Caco-2 (cell line): ENCODE measurements around the gene SPTB. TPM values are rescaled to one million over a fixed set of nuclear protein-coding genes. Genes with fewer than 3 reads are reported as not detected.

Experiments used
- BruUV-seq: library from RNA; stranded (reverse); fragments of 400-500 nt; replicated peaks from 2 replicates; lab custom pipeline; 2021; lab: Mats Ljungman, UMichigan
- CTCF ChIA-PET: fragments of 300-600 bp; sonication (Branson Sonifier 250); formaldehyde crosslinking; loops from one replicate; lab custom pipeline; 2022; ENCODE audit warnings: antibody characterized with exemption; lab: Charles Lee
- POLR2A ChIA-PET: fragments of 300-600 bp; sonication (Branson Sonifier 250); formaldehyde crosslinking; loops from one replicate; lab custom pipeline; 2022; ENCODE audit warnings: antibody characterized with exemption; lab: Charles Lee
- DNase-seq, 2 experiments: peaks; one replicate each; pipeline versions ENCODE4 v3.0.0 to v3.0.0-alpha.2; 2020 to 2022
- H3K27me3 ChIP-seq: replicated peaks from 2 replicates; pipeline ENCODE4 v1.6.0; 2011; ENCODE audit warnings: low read length; ENCODE audit not compliant: control insufficient read depth, insufficient read depth
- H3K36me3 ChIP-seq: 2 replicates; pipeline ENCODE4 v1.5.1; 2011; ENCODE audit warnings: low read length; ENCODE audit not compliant: control insufficient read depth, insufficient read depth
- H3K4me1 ChIP-seq: fragments of 250-450 bp; sonication (Bioruptor Pico); 2 replicates; pipeline ENCODE4 v1.5.1; 2020; ENCODE audit warnings: mild to moderate bottlenecking
- H3K4me3 ChIP-seq: 2 replicates; pipeline ENCODE4 v1.5.1; 2011; ENCODE audit warnings: low read depth, mild to moderate bottlenecking, control low read depth, low read length
- H3K9me3 ChIP-seq: fragments of 250-450 bp; sonication (Bioruptor Pico); 2 replicates; pipeline ENCODE4 v1.5.1; 2020; ENCODE audit warnings: mild to moderate bottlenecking, moderate library complexity
- H3K27ac Mint-ChIP-seq: one replicate; pipeline ENCODE4 v1.8.0; 2022; ENCODE audit warnings: mixed read lengths; ENCODE audit not compliant: unreplicated experiment
- H3K27me3 Mint-ChIP-seq: one replicate; pipeline ENCODE4 v1.8.0; 2022; ENCODE audit warnings: mixed read lengths; ENCODE audit not compliant: insufficient read depth, unreplicated experiment
- H3K36me3 Mint-ChIP-seq: one replicate; pipeline ENCODE4 v1.8.0; 2022; ENCODE audit warnings: mild to moderate bottlenecking, mixed read lengths; ENCODE audit not compliant: insufficient read depth, unreplicated experiment
- H3K4me1 Mint-ChIP-seq: one replicate; pipeline ENCODE4 v1.8.0; 2022; ENCODE audit warnings: low read depth, mixed read lengths; ENCODE audit not compliant: unreplicated experiment
- H3K4me3 Mint-ChIP-seq: one replicate; pipeline ENCODE4 v1.8.0; 2022; ENCODE audit warnings: mild to moderate bottlenecking, moderate library complexity, mixed read lengths; ENCODE audit not compliant: unreplicated experiment
- H3K9me3 Mint-ChIP-seq: one replicate; pipeline ENCODE4 v1.8.0; 2022; ENCODE audit warnings: mixed read lengths; ENCODE audit not compliant: unreplicated experiment
- CTCF ChIP-seq, 2 experiments: fragments of 200-600 bp in 1 of 2; IDR thresholded peaks; 1 replicate in 1 of 2; 2 replicates in 1 of 2; pipeline versions ENCODE4 v1.5.1 to v1.8.0; 2011 to 2022; ENCODE audit warnings: antibody characterized with exemption in 1 of 2, control low read depth in 1 of 2, inconsistent platforms in 1 of 2, low read depth in 1 of 2, low read length in 1 of 2, mild to moderate bottlenecking in 1 of 2, moderate library complexity in 1 of 2; ENCODE audit not compliant: insufficient read depth in 1 of 2, severe bottlenecking in 1 of 2, unreplicated experiment in 1 of 2
- intact Hi-C: fragments of 100-400 bp; cut with micrococcal nuclease; formaldehyde crosslinking; loops from one replicate; pipeline ENCODE4 v1.10.0; 2022; ENCODE audit not compliant: unreplicated experiment
- total RNA-seq: library from RNA; stranded (reverse); gene quantifications from 2 replicates; pipeline ENCODE4 v1.2.3, GENCODE V29; 2022

Gene SPTB
- total RNA-seq, 1 experiment from 2014 or later, result 1.7 TPM

DNA sequence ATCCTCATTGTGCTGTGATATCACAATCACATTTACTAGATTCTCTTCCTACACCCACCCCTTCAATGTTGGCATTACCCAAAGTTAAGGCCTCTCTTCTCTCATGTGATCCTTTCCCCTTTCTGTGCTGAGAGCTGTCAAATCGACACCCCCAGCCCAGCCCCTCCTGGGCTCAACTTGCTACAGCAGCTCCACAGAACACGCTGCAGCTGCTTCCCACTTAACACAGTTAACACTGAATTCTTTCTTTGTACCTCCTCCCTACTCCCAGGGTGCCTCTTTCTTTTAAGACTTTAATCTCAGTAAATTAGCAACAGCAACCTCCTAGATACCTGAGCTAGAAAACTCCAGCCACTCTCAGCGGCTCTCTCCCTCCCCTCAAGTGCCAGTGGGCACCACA lies 17.8 kb downstream of the SPTB start:
- Histone ChIP-seq H3K9me3 (no peaks in the 10 kb centered on the region), H3K36me3 (no peaks in the 10 kb centered on the region), H3K4me3 (no peak overlapping the region), H3K4me1 (no peaks in the 10 kb centered on the region), H3K27me3 (no peaks in the 10 kb centered on the region)
- no peaks in the 10 kb centered on the region for H3K9me3 Mint-ChIP-seq
- TF ChIP-seq CTCF (IDR thresholded peaks at IDR 0.05; ENCODE audit: insufficient read depth in 1 of 2, low read depth in 1 of 2, low read length in 1 of 2, severe bottlenecking in 1 of 2, unreplicated experiment in 1 of 2), result no peak
- H3K27me3 Mint-ChIP-seq, result peaks cover 3% of the 10 kb centered on the region
- intact Hi-C loops, result no loop called here
- POLR2A ChIA-PET, result no interaction called here
- no peak for DNase-seq
- BruUV-seq, result no TSS peak
- H3K27ac Mint-ChIP-seq, result no peak overlapping the region
- no peak overlapping the region for H3K4me3 Mint-ChIP-seq
- H3K4me1 Mint-ChIP-seq, result peaks cover 6% of the 10 kb centered on the region
- H3K36me3 Mint-ChIP-seq, result no peaks in the 10 kb centered on the region
- CTCF ChIA-PET, result no interaction called here

DNA sequence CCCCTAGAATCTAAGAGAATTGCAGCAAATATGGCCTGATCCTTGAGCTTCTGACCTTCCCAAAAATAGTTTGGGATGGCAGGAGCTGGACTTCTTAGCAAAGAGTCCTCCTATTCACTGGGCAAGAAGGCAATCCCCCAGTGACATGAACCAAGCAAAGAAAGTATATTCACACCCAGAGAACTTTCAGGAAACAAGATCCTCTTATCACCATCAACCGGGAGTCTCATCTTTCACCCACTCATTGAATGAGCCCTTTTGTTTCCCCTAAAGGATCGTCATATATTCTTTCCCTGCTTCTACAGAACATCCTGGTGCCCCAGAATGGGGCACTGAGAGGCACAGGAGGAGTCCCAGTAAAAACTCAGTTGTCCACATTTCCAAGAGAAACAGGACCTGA lies 19.7 kb downstream of the SPTB start:
- no peak for TF ChIP-seq CTCF (IDR thresholded peaks at IDR 0.05; ENCODE audit: insufficient read depth in 1 of 2, low read depth in 1 of 2, low read length in 1 of 2, severe bottlenecking in 1 of 2, unreplicated experiment in 1 of 2)
- H3K36me3 Mint-ChIP-seq, result no peaks in the 10 kb centered on the region
- H3K4me3 Mint-ChIP-seq, result no peak overlapping the region
- BruUV-seq, result no TSS peak
- peaks cover 6% of the 10 kb centered on the region for H3K4me1 Mint-ChIP-seq
- H3K27ac Mint-ChIP-seq, result no peak overlapping the region
- H3K9me3 ChIP-seq, result no peaks in the 10 kb centered on the region
- H3K4me1 ChIP-seq, result no peaks in the 10 kb centered on the region
- no peaks in the 10 kb centered on the region for H3K27me3 ChIP-seq
- H3K4me3 ChIP-seq, result no peak overlapping the region
- no peaks in the 10 kb centered on the region for H3K36me3 ChIP-seq
- no peaks in the 10 kb centered on the region for H3K9me3 Mint-ChIP-seq
- ChIA-PET POLR2A (no interaction called here), CTCF (no interaction called here)
- no peak for DNase-seq
- intact Hi-C loops, result no loop called here
- H3K27me3 Mint-ChIP-seq, result peaks cover 3% of the 10 kb centered on the region

DNA sequence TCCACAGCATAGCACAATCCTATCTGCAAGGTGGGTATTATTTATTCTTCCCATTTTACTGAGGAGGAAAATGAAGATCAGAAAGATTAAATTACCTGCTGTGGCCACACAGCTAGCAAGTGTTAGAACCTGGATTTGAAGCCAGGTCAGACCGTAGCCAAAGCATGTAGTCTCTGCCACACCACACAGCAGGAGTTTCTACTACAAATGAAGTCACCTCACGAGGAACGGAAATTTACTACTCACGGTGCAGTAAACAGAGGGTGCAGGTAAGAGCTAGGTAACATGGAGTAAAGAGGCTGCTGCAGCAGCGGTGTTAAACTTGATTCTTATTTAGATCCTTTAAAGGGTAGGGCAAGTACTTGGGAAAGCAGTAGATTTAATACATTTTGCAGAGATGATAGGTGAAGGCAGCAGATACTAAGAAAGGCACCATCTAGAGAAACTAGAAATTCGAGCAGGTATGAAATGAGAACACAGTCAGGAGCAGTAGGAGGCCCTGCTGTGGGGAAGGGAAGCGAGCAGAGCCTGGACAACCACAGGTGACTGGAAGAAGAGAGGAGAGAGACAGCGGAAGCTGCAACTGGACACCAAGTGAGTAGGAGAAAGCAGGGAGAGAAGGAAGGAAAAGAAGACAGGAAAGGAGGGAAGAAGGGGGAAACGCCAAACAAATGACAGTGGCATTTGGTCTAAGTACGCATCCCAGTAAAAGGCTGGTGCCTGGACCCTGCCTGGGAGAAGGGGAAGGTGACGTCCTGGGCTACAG lies 21.5 kb downstream of the SPTB start:
- H3K36me3 Mint-ChIP-seq, result no peaks in the 10 kb centered on the region
- H3K27me3 Mint-ChIP-seq, result peaks cover 3% of the 10 kb centered on the region
- no TSS peak for BruUV-seq

More for the DNA sequence above, 21.5 kb downstream of the SPTB start:
- Mint-ChIP-seq H3K27ac (no peak overlapping the region), H3K9me3 (no peaks in the 10 kb centered on the region), H3K4me3 (no peak overlapping the region), H3K4me1 (peaks cover 6% of the 10 kb centered on the region)
- no peak for DNase-seq
- no peaks in the 10 kb centered on the region for H3K27me3 ChIP-seq
- no peaks in the 10 kb centered on the region for H3K4me1 ChIP-seq
- H3K9me3 ChIP-seq, result no peaks in the 10 kb centered on the region
- H3K36me3 ChIP-seq, result no peaks in the 10 kb centered on the region
- intact Hi-C loops, result no loop called here
- POLR2A ChIA-PET, result interaction anchor here (0.6 kb wide), 1 partner anchor 213 kb away, joined by 3 read pairs; no protein-coding TSS in a partner anchor
- TF ChIP-seq CTCF (IDR thresholded peaks at IDR 0.05; ENCODE audit: insufficient read depth in 1 of 2, low read depth in 1 of 2, low read length in 1 of 2, severe bottlenecking in 1 of 2, unreplicated experiment in 1 of 2), result no peak
- H3K4me3 ChIP-seq, result no peak overlapping the region
- CTCF ChIA-PET, result no interaction called here
